Cerebellar cortex (tissue), 1 donor: ENCODE measurements around the gene COL11A2.

Experiments
- DNase-seq: peaks from one replicate; pipeline ENCODE4 v3.0.0-alpha.2; 2015; ENCODE audit warnings: low spot score

COL11A2 gene

DNA sequence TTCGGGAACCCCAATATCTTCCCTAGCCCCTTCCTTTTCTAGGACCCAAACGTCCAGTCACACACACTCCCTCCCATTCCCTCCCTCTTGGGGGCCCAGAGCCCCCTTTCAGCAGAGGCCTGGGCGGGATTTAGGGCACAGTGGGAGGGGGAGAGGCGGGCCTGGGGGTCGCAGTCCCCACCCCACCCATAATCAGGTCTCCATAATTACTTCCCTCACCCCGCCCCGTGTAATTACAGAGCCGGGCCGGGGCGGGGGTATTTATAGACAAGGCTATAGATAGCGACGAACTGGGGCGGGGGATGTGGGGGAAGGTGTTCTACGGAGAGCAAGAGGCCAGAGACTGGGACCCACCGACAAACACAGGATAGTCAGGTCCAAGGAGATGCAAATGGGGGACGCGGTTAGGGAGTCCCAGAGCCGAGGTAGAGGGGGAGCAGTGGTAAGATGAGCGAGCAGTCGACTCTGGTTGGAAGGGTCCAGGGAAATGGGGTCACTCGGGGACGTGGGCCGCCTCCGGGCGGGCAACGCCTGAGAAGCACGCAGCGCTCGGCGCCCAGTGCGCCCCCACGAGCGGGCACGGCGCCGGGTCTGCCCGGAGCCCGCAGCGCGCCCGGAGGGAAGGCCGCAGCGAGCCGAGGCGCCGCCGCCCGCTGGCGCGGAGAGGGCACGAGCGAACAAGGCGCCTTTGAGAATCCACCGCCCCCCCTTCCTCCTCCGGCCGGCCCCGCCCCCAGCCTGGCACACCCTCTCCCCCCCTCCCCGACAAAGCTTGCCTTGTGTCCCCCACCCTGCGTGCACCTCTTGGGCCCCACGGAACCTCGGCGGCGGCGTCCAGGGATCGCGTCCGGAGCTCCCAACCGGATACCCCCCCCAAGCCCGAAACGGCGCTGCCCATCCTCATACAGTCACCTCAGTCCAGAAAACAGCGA, 670 bp upstream of the COL11A2 start:
- DNase-seq = no peak

DNA sequence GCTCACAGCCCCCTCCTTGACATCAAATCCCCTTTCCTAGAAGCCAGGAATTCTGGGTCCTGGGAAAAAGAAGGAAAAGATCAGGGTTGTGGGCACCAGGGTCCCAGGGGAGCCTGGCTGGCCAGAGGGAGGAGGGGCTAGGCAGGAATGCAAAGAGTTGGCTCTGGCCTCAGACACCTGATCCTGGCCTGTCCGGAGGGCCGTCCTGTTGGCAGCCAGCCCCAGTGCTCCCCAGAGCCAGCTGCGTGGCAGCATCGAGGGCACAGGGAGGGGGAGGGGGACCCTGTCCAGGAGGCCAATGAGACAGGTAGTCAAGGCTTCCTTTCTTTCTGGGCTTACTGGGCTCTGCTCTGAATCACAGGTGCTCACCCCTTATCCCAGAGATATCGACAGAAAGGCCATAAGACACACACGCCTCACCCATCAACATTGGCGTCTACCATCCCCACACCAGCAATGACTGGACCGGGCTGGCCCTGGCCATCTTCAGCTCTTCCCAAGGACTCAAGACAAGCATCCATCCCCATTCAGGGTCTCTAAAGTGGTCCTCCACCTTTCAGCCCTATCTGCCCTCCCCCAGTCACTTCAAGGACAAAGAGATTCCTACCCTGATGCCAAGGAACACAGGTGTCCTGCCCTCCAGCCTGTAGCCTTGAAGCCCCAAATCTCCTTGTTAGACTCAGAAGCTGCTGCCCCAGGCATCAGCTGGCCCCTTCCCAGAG, 723 bp downstream of the COL11A2 start:
- no peak for DNase-seq

DNA sequence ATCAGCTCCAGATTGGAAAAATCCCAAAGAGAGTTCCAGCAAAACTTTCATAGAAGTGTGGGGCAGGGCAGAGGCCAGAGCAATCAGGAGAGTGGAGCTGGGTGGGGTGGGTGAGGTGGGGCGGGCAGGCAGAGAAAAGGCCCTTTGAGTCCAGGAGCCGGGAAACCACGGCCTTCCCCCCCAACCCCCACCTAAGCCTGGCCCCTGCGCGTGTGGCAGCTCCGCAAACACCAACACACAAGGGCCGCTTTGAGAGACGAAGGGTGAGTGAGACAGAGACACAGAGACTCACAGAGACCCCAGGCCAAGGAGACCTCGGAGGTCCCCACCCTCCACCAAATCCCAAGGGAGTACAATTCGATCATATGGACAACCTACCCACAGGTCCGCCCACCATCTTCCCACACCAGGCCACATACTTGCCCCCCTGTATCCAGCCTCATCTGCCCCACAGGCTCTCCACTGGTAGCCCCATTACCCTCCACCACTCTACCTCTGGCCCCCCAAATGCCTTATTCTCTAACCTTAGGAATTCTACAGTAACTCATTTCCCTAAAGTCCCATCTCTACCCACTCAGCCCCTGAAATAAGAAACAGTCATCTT, 1.7 kb downstream of the COL11A2 start:
- no peak for DNase-seq

DNA sequence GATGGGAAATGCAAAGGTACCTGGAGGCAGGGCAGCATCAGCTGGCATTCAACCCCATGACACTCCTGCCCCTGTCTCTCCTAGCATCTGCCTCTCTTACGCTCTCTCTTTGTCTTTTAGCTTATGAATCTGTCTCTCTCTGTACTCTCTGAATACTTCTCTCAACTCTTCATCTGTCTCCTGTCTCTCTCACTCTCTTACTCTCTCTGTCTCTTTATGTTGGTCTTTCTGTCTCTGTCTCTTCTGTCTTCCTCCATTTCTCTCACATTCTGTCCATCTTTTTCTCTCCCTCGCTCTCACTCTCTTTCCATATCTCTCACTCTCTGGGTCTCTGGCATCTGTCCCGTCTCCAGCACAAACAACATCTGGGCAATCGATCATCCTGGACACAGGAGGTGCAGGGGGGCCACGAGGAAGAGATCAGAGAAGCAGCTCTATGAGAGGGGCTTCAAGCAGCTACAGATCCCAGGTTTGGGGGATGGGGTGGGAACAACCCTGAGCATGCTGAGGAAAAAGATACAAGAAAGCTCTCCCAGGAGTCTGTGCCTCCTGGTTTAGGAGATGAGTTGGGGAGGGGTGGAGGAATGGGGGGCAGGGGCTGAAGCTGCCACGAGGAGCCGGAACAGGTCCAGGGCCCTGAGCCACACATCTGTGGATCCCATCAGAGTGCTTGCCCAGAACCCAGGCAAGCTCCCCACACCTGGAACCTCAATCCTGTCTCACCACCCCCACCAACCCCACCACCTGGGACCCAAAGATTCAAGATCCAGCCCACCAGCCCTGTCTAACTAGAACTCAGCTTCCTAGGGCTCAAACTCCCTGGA, 2.4 kb downstream of the COL11A2 start:
- DNase-seq = no peak

DNA sequence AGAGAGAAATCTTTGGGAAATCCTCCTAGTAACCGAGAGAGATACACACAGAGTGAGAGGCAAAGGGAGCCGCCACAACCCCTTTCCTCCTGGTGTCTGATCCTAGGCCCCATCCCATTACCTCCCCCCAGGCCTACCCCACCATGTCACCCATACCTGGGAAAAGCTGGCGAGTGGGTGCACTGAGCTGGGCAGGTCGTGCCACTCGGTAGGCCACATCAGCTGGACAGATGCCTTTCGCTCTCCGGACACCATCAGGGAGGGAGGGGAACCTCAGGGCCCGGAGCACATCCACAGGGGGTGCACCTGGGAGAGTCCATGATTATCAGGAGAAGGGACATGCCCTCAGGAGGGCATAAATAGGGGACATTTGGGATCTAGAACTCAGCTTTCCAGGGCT, 3.1 kb downstream of the COL11A2 start:
- DNase-seq = no peak

DNA sequence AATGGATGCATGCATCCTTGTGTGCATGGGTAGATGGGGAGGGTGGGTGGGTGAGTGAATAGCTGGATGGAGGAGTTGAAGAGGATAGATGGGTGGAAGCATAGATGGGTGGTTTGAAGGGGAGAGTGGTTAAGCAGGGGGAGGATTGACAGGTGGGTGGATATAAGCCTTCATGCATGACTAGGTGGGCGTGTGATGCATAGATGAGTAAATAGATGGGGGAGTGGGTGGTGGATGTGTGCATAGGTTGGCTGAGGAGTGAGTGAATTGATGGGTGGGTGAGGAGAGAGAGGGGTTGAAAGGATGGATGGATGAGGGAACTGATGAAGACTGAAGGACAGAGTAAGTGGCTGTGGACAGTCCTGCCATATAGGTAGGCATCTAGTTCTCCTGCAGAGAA, 4.5 kb downstream of the COL11A2 start:
- no peak for DNase-seq

DNA sequence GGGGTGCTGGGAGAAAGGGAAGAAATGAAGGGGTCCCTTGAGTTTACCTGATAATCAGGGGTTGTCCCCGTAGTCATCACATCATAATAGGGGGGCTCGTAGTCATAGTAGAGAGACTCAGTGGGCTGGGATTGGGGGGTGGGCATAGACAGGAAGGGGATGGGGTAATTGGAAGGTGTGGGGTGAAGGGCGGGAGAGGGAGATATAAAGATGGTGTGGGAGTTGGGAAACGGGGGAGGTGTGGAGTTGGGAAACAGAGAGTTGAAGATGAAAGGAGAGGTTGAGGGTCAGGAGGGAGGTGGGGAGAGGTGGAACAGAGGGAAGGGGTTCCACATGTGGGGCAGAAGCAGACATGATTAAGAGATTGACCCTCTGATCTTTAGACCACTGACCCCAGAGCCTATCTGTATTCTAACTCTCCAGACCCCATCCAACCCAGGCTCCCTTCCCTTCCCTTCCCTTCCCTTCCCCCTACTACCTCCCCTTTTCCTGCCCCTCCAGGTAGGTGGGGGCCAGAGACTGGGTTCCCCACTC, 6.5 kb downstream of the COL11A2 start:
- no peak for DNase-seq

DNA sequence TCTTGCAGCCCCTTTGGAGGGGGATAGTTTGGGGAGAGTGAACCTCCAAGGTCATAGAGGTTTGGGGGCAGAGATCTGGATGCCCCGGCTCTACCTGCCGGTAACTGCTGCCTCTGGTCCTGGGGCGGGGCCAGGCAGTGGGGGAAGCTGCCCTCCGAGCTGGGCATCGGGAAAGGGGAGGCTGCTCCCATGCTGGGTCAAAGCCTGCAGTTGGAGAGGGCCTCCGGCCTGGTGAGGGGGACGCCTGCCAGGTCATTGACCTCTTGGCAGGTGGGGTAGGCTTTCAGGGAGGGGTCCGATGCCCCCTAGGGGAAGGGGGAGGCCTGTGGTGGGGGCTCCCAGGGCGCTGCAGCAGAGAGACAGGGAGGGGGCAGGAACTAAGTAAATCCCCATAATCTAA, 7.1 kb downstream of the COL11A2 start:
- DNase-seq = no peak

DNA sequence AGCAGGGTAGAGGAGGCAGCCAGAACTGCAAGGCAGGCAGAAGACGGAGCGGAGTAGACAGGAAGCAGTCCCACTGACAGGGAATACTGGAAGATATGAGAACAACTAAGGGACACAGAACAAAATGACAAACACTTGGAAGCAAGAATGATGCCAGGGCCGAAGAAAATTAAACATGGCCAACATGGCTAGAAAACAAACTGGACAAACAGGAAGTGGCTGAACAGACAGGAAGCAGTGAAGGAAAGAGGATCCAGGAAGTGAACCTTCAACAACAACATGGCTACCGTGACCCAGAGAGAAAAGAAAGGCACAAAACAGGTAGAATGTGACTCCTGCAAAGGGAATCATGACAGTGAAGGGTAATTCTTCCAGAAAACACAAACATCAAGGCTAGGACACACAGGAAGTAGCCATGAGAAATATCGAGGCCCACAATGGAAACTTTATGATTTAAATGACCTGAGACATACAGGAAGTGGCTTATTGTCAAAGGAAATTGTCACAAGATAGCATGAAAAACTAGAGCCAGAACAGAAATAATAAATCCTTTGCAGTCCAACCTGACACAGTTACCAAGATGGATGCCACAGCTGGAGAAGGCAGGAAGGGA, 9.1 kb downstream of the COL11A2 start:
- DNase-seq = no peak

DNA sequence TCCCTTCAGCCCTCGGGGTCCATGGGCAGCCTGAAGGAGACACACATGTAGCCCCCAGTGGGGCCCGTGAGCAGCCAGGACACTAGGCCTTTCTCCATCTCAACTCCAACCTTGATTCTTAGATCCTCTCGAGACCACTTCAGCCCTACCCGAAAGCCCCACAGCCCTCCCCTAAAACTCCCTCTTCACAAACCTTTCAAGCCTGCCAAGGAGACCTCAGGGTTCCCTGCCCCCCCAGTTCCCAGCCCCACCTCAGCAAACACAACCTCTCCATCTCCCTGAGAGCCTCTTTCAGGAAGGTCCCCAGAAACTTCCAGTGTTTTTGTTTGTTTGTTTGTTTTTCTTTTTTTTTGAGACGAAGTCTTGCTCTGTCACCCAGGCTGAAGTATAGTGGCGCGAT, 11.1 kb downstream of the COL11A2 start:
- no peak for DNase-seq

DNA sequence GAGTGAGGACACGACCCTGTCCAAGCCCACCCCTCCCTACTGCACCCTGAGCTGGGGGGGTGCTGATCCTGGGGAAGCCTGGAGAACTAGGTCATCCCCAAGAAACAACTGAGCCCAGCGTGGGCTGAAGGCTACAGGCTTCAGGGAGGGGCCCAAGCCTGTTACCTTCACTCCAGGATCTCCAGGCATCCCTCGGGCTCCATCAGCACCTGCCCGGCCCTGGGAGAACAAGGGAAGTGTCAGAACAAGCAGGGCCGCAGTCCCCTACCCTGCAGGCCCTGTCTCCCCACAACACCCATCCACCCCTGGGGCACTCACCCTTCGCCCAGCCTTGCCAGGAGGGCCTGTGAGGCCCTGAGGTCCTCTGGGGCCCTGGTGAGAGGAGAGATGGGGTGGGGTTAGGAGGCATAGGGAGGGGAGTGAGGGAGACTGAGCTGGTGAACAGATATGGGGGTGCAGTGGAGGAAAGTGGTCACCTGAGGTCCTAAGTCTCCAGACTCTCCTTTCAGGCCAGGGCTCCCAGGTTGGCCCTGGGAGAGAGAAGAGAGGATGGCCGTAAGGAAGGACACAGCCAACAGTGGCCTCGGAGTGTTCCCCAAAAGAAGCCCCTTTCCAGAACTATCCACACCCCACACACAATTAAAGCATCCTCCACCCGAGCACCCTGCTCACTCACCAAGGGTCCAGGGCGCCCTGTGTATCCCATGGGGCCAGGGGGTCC, 13.4 kb downstream of the COL11A2 start:
- DNase-seq = no peak

DNA sequence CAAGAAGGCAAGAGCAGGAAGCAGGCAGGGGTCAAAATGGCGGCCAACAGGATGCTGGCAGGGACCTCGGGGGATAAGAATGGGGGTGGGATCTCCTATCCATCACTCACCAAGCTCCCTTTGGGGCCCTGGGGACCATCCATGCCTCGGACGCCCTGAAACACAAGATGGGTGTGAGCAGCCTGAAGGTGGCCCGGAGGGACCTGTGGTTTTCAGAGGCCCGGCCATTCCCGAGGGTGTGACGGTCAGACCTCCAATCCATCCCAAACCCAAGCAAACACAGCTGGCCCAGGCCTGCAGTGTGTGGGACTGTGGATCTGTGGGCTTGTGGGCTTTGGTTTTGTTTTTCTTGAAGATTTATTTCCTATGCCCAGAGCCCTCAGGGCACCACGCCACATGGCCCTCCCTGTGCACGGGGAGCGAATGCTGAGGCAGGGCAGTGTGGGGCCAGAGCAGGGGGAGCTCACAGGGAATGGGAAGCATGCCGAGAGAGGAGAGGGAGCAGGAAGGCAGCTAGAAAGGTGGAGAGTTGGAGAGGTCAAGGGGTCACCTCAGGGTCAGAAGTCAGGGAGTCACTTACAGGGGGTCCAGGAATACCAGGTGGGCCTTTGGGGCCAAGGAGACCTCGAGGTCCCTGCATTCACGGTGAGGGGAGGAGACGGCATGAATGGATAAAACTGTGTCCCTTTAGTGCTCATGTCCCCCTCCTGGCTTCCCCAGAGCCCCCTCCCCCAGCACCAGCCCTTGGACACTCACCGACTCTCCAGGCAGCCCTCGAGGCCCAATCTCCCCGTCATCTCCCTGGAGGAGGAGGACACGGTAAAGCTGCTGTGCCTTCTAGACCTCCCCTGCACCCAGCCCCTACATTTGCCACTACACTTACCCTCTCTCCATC, 14.5 kb downstream of the COL11A2 start:
- DNase-seq = no peak

DNA sequence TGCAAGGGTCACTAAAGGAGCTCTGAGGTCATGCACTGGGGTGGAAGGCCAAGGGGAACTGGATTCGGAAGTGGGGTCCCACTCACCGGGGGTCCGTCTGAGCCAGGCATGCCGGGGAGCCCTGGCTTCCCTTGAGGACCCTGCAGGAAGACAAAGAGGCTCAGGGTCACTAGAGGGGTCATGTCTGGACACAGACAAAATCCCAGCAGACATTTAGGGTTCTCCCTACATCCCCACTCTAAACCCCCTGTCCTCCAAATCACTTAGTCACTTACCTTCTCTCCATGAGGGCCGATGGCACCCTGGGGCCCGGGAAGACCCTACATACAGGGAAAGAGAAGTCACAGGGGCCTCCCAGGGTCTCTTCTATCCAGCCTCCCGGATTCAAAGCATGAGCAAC, 15.4 kb downstream of the COL11A2 start:
- no peak for DNase-seq

DNA sequence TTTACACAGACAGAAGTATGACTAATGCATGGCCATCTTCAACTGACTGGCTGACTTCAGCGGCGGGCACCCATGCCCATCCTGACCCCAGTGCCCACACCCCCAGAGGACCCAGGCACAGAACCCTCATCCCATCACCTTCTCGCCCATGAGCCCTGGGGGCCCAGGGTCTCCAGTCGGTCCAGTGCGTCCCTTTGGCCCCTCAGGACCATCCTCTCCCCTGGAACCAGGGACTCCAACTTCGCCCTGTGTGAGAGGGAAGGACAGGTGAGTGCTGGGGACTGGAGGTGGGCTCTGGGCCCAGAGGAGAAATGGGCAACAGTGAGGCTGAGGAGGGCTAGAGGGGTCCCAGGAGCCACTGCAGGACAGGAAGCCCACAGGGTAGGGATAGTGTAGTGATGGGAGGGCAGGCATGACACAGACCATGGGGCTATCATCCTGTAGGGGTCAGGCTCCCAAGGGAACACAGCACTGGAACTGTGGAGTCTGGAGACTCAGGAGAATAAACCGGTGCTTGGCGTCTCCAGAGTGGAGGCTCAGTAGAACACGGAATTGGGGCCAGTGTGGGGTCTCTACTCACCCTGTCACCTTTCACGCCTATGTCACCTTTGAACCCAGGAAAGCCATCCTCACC, 16.7 kb downstream of the COL11A2 start:
- no peak for DNase-seq

DNA sequence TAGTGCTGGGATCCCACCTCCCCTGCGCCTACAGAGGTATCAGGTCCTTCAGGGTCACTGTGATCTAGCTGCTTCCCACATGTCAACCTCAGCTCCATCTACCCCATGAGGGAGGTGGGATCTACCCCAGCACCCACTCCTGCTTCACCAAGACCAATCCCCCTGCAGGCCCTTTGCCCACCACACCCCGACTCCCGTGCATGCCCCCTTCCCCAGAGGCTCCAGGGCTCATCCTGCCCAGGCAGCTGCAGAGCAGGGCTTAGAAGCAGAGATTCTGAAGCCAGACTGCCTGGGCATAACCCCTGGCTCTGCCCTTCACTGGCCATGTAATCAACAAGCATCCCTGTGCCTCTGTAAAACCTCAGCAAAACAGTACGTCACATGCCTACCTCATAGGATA, 17.5 kb downstream of the COL11A2 start:
- DNase-seq = no peak

DNA sequence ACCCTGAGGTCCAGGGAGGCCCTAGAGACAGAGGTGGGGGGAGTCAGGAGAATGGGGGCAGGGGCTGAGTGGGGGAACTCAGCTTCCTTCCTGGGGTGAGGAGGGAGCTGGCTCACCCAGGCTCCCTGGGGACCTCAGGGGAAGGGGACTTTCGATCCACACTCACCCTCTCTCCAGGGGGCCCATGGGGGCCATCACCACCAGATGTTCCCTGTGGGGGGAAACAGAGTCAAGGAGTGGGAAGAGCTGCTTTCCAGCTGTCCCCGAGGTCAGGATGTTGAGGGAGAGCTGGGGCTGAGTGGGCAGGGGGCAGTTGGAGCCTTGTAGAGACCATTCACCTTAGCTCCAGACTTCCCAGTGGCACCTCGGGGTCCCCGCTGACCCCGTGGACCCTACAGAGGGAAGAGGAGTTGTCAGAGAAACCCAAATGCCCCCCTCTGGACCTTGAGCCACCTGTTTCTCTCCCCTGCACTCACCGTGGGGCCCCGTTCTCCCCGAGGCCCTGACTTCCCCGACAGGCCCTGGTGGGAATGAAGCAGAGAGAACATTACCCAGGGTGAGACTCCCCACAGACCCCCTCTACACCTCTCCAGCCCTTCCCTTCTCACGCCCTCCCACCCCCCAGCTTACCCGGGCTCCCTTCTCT, 18.6 kb downstream of the COL11A2 start:
- DNase-seq = no peak

DNA sequence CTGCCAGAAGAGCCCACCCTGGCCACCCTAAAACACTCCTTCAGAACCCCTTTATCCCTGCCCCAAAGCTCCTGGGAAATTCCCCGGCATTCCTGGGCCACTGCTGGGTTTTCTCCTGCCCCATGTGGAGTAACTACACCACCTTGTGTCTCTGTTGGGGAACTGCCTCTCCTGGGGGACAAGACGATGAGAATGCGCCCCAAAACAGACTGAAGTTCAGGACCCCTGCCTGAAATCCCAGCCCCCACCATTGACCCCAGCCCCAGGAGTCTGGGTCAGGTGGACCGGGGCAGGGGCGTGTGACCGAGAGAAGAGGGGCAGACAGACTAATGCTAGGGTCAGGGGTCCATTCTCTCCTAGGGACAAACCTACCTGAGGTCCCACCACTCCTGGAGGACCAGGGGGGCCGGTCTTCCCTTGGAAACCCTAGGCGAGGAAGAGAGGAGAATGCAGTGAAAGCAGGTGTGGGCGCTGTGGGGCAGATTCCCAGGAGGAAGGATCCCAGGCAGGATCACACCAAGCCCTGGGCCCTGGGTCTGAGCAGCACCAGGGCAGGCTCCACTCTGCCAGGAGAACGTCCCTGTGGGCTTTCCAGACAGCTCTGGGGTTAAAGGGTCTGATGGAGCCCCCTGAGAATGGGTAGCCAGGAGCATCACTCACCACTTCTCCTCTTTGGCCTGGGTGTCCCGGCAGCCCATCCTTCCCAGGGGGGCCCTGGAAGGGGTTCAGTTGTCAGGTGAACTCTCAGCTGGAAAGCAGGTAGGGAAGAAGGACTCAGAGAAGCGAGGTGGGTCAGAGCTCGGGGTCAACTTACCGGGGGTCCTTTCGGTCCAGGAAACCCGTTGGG, 19.4 kb downstream of the COL11A2 start:
- DNase-seq = peak; percentile 33
